ENCODE results near the gene SLIT3.

DNA sequence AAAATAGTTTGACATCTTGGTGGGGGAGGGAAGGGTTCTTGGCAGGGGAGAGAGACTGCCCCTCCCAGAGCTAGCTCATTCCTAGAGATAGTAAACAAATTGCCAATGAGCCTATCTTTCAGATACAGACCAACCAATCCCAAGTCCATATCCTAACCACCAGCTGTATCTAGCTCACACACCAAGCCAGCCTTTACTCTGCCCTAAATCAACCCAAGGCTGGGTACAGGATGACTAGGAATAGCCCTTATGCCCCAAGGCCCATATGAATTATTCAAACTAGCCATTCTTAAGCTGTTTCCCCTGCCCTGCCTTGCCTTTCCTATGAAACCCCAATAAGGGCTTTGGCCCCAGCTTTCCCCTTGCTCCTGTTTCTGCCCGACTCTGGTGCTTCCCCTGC, 440.4 kb downstream of the SLIT3 start:
- TF ChIP-seq, protein P1, sequence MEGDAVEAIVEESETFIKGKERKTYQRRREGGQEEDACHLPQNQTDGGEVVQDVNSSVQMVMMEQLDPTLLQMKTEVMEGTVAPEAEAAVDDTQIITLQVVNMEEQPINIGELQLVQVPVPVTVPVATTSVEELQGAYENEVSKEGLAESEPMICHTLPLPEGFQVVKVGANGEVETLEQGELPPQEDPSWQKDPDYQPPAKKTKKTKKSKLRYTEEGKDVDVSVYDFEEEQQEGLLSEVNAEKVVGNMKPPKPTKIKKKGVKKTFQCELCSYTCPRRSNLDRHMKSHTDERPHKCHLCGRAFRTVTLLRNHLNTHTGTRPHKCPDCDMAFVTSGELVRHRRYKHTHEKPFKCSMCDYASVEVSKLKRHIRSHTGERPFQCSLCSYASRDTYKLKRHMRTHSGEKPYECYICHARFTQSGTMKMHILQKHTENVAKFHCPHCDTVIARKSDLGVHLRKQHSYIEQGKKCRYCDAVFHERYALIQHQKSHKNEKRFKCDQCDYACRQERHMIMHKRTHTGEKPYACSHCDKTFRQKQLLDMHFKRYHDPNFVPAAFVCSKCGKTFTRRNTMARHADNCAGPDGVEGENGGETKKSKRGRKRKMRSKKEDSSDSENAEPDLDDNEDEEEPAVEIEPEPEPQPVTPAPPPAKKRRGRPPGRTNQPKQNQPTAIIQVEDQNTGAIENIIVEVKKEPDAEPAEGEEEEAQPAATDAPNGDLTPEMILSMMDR (IDR thresholded peaks at IDR 0.05): no peak
- TF ChIP-seq EZH2 (IDR thresholded peaks at IDR 0.05): no peak
- TF ChIP-seq EZH2phosphoT487 (IDR thresholded peaks at IDR 0.05): no peak
